ENCODE data around the gene DOK1. TPM values are rescaled to one million over a fixed set of nuclear protein-coding genes. Genes with fewer than 3 reads are reported as not detected.

DOK1 gene
- total and polyA plus RNA-seq, 2 donors (not counting 1 experiment from before 2014, with no cell fraction given) = 29.1 to 41.4 TPM

GRCh38 chr2:74596584-74596983 lies 42.1 kb downstream of the DOK1 start:
- no peak overlapping the region for H3K4me2 ChIP-seq (replicated peaks; ENCODE audit: low read depth, low read length, poor library complexity, severe bottlenecking)
- no peak for DNase-seq
- H3K4me3 ChIP-seq (ENCODE audit: control extremely low read depth in 1 of 5, extremely low read depth in 1 of 5, insufficient read depth in 1 of 5, low read depth in 2 of 5, low read length in 4 of 5) = no peak overlapping the region
- Mint-ChIP-seq H3K27me3 (peaks cover 20% of the 10 kb centered on the region), H3K9me3 (ENCODE audit: insufficient read depth) (no peaks in the 10 kb centered on the region), H3K4me3 (no peak overlapping the region), H3K4me1 (peaks cover 5% of the 10 kb centered on the region), H3K27ac (no peak overlapping the region)
- TF ChIP-seq CTCF (IDR thresholded peaks at IDR 0.05) (no peak), EZH2 (IDR thresholded peaks at IDR 0.05; ENCODE audit: borderline replicate concordance, insufficient read depth, low read depth, low read length, poor library complexity, severe bottlenecking) (no peak)
- H3K9me3 ChIP-seq (ENCODE audit: control extremely low read depth in 1 of 3, control insufficient read depth in 2 of 3, insufficient read depth in 1 of 3, low read length in 2 of 3) = no peaks in the 10 kb centered on the region
- H3K36me3 ChIP-seq (replicated peaks in 1 of 2; ENCODE audit: control extremely low read depth in 1 of 2, control insufficient read depth in 1 of 2, extremely low read depth in 1 of 2, insufficient read depth in 2 of 2, low read length in 1 of 2) = no peaks in the 10 kb centered on the region
- peaks cover 3 to 5% of the 10 kb centered on the region in 2 donors for H3K4me1 ChIP-seq (ENCODE audit: control insufficient read depth in 2 of 2, insufficient read depth in 2 of 2, low read length in 2 of 2)
- intact Hi-C loops (cut with micrococcal nuclease) = no loop called here
- no peak overlapping the region for H3K9ac ChIP-seq (ENCODE audit: low read length)
- ChIA-PET CTCF (interaction anchor here (3.5 kb wide), 1 partner anchor 8 kb away, joined by 14 read pairs; no protein-coding TSS in a partner anchor), POLR2A (no interaction called here)
- no peak overlapping the region for H3K27ac ChIP-seq (ENCODE audit: low read length in 2 of 2)
- no peak overlapping the region for H2AFZ ChIP-seq (ENCODE audit: insufficient read depth, low read depth, low read length, poor library complexity, severe bottlenecking)
- peaks cover 0 to 12% (median 8%) of the 10 kb centered on the region in 4 experiments for H3K27me3 ChIP-seq (replicated peaks in 1 of 4; ENCODE audit: control extremely low read depth in 1 of 4, control insufficient read depth in 3 of 4, insufficient read depth in 4 of 4, low read length in 3 of 4)
- H3K79me2 ChIP-seq (ENCODE audit: control insufficient read depth, insufficient read depth, low read length) = no peaks in the 10 kb centered on the region
- ATAC-seq (ENCODE audit: low read depth) = no peak
- no peaks in the 10 kb centered on the region for H4K20me1 ChIP-seq (ENCODE audit: control insufficient read depth, insufficient read depth, low read length, poor library complexity, severe bottlenecking)
- WGBS (ENCODE audit: insufficient coverage) = no CpG with 5 or more reads among the region's 1 CpG

- intact Hi-C loops (cut with micrococcal nuclease) = no loop called here
Observed at GRCh38 chr2:74597410-74597809, 42.9 kb downstream of the DOK1 start.

More at GRCh38 chr2:74597410-74597809, 42.9 kb downstream of the DOK1 start:
- Mint-ChIP-seq H3K4me1 (peaks cover 5% of the 10 kb centered on the region), H3K9me3 (ENCODE audit: insufficient read depth) (no peaks in the 10 kb centered on the region), H3K27me3 (peaks cover 17% of the 10 kb centered on the region), H3K4me3 (no peak overlapping the region), H3K27ac (no peak overlapping the region)
- H3K4me3 ChIP-seq (ENCODE audit: control extremely low read depth in 1 of 5, extremely low read depth in 1 of 5, insufficient read depth in 1 of 5, low read depth in 2 of 5, low read length in 4 of 5) = no peak overlapping the region
- peaks cover 3 to 5% of the 10 kb centered on the region in 2 donors for H3K4me1 ChIP-seq (ENCODE audit: control insufficient read depth in 2 of 2, insufficient read depth in 2 of 2, low read length in 2 of 2)
- H3K79me2 ChIP-seq (ENCODE audit: control insufficient read depth, insufficient read depth, low read length) = no peaks in the 10 kb centered on the region
- no peak overlapping the region for H3K4me2 ChIP-seq (replicated peaks; ENCODE audit: low read depth, low read length, poor library complexity, severe bottlenecking)
- 100% methylated on average over 1 of the region's 1 CpG for WGBS (ENCODE audit: insufficient coverage)
- no peak overlapping the region for H3K27ac ChIP-seq (ENCODE audit: low read length in 2 of 2)
- peaks cover 0 to 14% (median 9%) of the 10 kb centered on the region in 4 experiments for H3K27me3 ChIP-seq (replicated peaks in 1 of 4; ENCODE audit: control extremely low read depth in 1 of 4, control insufficient read depth in 3 of 4, insufficient read depth in 4 of 4, low read length in 3 of 4)
- ATAC-seq (ENCODE audit: low read depth) = no peak
- H3K36me3 ChIP-seq (replicated peaks in 1 of 2; ENCODE audit: control extremely low read depth in 1 of 2, control insufficient read depth in 1 of 2, extremely low read depth in 1 of 2, insufficient read depth in 2 of 2, low read length in 1 of 2) = no peaks in the 10 kb centered on the region
- DNase-seq = no peak
- no peak for TF ChIP-seq EZH2 (IDR thresholded peaks at IDR 0.05; ENCODE audit: borderline replicate concordance, insufficient read depth, low read depth, low read length, poor library complexity, severe bottlenecking)
- TF ChIP-seq CTCF (IDR thresholded peaks at IDR 0.05) = no peak
- no peak overlapping the region for H3K9ac ChIP-seq (ENCODE audit: low read length)
- ChIA-PET POLR2A (interaction anchor here (0.6 kb wide), 1 partner anchor 238 kb away, joined by 4 read pairs; no protein-coding TSS in a partner anchor), CTCF (interaction anchor here (3.5 kb wide), 1 partner anchor 9 kb away, joined by 14 read pairs; no protein-coding TSS in a partner anchor)
- H2AFZ ChIP-seq (ENCODE audit: insufficient read depth, low read depth, low read length, poor library complexity, severe bottlenecking) = no peak overlapping the region
- H4K20me1 ChIP-seq (ENCODE audit: control insufficient read depth, insufficient read depth, low read length, poor library complexity, severe bottlenecking) = no peaks in the 10 kb centered on the region
- no peaks in the 10 kb centered on the region for H3K9me3 ChIP-seq (ENCODE audit: control extremely low read depth in 1 of 3, control insufficient read depth in 2 of 3, insufficient read depth in 1 of 3, low read length in 2 of 3)
